Lower leg skin (tissue), 3 donors: Measurements from ENCODE around the gene ALOX15.

Experiments used
- CTCF ChIP-seq, 3 donors: fragments of 450-650 bp; IDR thresholded peaks; one replicate each; pipeline ENCODE4 v1.5.1; 2016; ENCODE audit warnings: antibody characterized with exemption in 3 of 3, mild to moderate bottlenecking in 3 of 3, moderate library complexity in 2 of 3
- POLR2A ChIP-seq, 2 donors: fragments of 450-650 bp; IDR thresholded peaks; one replicate each; pipeline ENCODE4 v1.6.1; 2016 to 2017; ENCODE audit warnings: antibody characterized with exemption in 2 of 2, mild to moderate bottlenecking in 1 of 2, moderate library complexity in 1 of 2

- TF ChIP-seq CTCF (IDR thresholded peaks at IDR 0.05) (no peak), POLR2A (IDR thresholded peaks at IDR 0.05) (no peak)
Observed at GRCh38 chr17:4673169-4673568, 31.7 kb upstream of the ALOX15 start.
